ENCODE measurements around the gene THBS2.

DNA sequence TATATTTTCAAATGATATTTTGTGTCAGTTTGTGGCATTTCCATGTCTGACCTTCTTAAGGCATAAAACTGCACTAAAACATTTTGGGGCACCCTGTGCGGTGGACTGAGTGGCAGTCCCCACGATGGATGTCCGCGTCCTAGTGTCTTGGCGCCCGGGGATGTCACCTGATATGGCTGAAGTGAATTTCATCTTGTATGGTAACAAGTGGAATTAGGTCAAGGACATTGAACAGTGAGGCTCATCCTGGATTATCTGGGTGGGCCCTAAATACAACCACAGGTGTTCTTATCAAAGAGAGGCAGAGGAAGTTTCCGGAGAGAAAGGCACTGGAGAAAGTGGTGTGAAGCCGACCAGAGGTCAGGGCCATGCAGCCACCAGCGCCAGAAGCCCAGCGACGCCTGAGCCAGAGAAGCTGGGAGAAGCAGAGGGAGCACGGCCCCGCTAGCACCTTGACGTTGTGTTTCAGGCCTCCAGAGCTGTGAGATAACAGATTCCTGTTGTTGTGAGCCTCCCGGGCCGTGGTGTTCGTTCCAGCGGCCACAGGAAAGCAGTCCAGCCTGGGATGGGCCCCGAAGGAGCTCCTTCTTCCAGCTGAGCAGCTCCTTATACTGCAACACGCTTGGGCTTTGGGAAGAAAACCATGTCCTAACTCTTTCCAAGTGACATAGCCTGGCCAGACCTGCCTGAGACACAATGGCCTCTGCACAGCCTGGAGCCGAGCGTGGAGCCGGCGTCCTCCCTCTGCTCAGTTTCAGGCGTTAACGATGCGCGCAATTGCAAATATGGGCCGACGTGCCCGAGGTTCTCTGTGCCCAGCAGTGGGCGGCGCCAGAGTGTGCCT is 22.5 kb downstream of the THBS2 start:
- TF ChIP-seq L3MBTL2 (conservative IDR thresholded peaks at IDR 0.05): no peak
- no peak for TF ChIP-seq FOXK2 (IDR thresholded peaks at IDR 0.05)
- no peak for TF ChIP-seq ELF4 (IDR thresholded peaks at IDR 0.05)
- TF ChIP-seq HDGF (IDR thresholded peaks at IDR 0.05; ENCODE audit: borderline replicate concordance): no peak

All from HEK293T (cell line).